Transverse colon (tissue), 4 donors: Measurements from ENCODE around the gene SKP2.

Source experiments
- EP300 ChIP-seq: sonication (generic); formaldehyde crosslinking; IDR thresholded peaks from one replicate; pipeline ENCODE4 v1.6.1; 2017; ENCODE audit warnings: antibody characterized with exemption, low read depth
- POLR2AphosphoS5 ChIP-seq, 3 donors: sonication (generic); formaldehyde crosslinking; IDR thresholded peaks; one replicate each; pipeline ENCODE4 v1.6.1; 2016; ENCODE audit warnings: antibody characterized with exemption in 3 of 3
- TF ChIP-seq, protein P1 (sequence below), 5 experiments: fragments of 200-600 bp in 3 of 5; fragments of 450-650 bp in 2 of 5; sonication (generic) in 3 of 5; IDR thresholded peaks; 1 replicate in 2 of 5; 2 replicates in 3 of 5; pipeline ENCODE4 v1.5.1; 2016 to 2017; ENCODE audit warnings: antibody characterized with exemption in 5 of 5, inconsistent platforms in 3 of 5, mild to moderate bottlenecking in 2 of 5, moderate library complexity in 1 of 5

DNA sequence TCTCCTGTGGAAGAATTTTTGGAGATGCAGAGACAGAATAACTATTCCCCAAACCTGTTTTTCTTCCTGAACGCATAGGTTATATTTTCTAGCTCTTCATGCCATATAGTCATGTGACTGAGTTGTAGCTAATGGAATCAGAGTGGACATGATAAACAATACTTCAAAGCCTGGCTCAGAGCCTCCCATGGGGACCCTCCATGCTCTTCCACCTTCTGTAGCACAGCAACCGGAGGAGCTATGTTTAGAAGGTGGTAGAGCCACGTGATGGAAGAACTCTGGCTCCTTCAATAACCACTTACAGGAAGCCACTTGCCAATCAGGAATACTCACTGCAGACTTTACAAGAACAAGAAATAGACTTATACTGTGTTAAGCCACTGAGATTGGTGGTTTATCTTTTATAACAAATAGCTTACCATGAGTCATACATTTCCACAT, 50.6 kb downstream of the SKP2 start:
- TF ChIP-seq, protein P1, sequence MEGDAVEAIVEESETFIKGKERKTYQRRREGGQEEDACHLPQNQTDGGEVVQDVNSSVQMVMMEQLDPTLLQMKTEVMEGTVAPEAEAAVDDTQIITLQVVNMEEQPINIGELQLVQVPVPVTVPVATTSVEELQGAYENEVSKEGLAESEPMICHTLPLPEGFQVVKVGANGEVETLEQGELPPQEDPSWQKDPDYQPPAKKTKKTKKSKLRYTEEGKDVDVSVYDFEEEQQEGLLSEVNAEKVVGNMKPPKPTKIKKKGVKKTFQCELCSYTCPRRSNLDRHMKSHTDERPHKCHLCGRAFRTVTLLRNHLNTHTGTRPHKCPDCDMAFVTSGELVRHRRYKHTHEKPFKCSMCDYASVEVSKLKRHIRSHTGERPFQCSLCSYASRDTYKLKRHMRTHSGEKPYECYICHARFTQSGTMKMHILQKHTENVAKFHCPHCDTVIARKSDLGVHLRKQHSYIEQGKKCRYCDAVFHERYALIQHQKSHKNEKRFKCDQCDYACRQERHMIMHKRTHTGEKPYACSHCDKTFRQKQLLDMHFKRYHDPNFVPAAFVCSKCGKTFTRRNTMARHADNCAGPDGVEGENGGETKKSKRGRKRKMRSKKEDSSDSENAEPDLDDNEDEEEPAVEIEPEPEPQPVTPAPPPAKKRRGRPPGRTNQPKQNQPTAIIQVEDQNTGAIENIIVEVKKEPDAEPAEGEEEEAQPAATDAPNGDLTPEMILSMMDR (IDR thresholded peaks at IDR 0.05) = no peak
- TF ChIP-seq POLR2AphosphoS5 (IDR thresholded peaks at IDR 0.05) (no peak), EP300 (no peak)
